ENCODE results near the gene HOXA9. TPM values are rescaled to one million over a fixed set of nuclear protein-coding genes. Genes with fewer than 3 reads are reported as not detected.

HOXA9 gene
- polyA plus RNA-seq, 3 donors: 0.55 to 1.9 (median 1.2) TPM

DNA sequence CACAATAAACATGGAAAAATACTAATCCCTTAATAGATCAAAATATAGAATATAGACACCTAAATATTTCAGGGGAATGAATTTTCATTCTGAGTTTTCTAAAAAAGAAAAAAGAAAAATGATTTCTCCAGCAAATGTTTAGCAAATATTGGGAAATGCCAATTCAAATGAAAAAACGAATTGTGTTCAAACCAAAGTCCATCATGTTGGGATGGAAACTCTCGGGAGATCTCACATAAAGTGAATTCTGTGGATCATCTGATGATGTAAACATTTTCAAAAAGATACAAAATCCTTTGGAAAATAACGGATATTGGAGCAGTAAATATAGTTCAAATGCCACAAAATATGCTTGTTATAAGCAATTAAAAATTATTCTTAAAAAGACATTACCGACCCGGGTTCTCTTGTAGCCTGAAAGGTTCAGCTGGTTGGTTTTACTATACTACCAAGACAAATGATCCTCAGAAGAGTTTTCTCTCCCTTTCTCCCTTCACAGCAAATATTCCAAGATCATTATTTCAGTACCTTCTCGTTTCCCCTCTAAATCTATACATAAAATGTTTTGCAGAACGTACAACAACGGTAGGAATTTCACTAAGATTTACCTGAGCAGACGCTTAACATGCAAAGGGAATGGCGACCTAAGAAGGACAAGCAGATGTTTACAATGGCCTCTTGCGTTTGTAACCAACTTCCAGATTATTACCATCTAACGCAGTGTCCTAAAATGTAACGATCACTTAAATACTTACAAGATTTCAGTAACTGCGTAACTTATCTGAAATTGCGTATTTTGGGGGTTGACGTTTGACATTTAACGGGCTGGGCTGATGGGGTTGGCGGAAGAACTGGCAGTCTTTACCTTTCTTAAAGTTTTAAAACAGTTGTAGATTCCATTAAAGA, 32.1 kb upstream of the HOXA9 start:
- Histone ChIP-seq H3K79me2 (ENCODE audit: insufficient read depth, low read length) (no peaks in the 10 kb centered on the region), H3K27ac (ENCODE audit: low read depth in 1 of 2, low read length in 2 of 2) (no peak overlapping the region), H2AFZ (ENCODE audit: insufficient read depth, low read depth, low read length, poor library complexity, severe bottlenecking) (no peak overlapping the region), H3K9me3 (replicated peaks in 1 of 2; ENCODE audit: control insufficient read depth in 1 of 2, insufficient read depth in 1 of 2, low read length in 2 of 2) (peaks cover 4 to 36% of the 10 kb centered on the region in 2 donors), H3K9ac (ENCODE audit: insufficient read depth, low read length, poor library complexity, severe bottlenecking) (no peak overlapping the region), H4K20me1 (ENCODE audit: insufficient read depth, low read length) (no peaks in the 10 kb centered on the region), H3K27me3 (ENCODE audit: control insufficient read depth in 2 of 2, insufficient read depth in 2 of 2, low read length in 2 of 2) (peaks cover 84 to 92% of the 10 kb centered on the region in 2 donors), H3K4me3 (replicated peaks in 1 of 3; ENCODE audit: low read depth in 2 of 3, low read length in 3 of 3) (no peak overlapping the region), H3K36me3 (replicated peaks in 1 of 2; ENCODE audit: control insufficient read depth in 1 of 2, insufficient read depth in 2 of 2, low read length in 2 of 2) (no peaks in the 10 kb centered on the region), H3K4me1 (ENCODE audit: control insufficient read depth in 1 of 2, insufficient read depth in 2 of 2, low read length in 2 of 2) (peaks cover 40 to 51% of the 10 kb centered on the region in 2 donors), H3K4me2 (replicated peaks; ENCODE audit: extremely low read depth, low read length, poor library complexity, severe bottlenecking) (no peak overlapping the region)
- Mint-ChIP-seq H3K9me3 (peaks cover 0 to 40% (median 27%) of the 10 kb centered on the region in 7 donors), H3K27me3 (ENCODE audit: low read depth in 3 of 3) (peaks cover 85 to 91% (median 87%) of the 10 kb centered on the region in 3 donors), H3K36me3 (peaks cover 11 to 20% of the 10 kb centered on the region in 2 donors), H3K4me1 (peaks cover 55% of the 10 kb centered on the region), H3K4me3 (peak overlapping the region in 1 of 2 donors; percentile 84), H3K27ac (no peak overlapping the region)
- TF ChIP-seq, protein P1, sequence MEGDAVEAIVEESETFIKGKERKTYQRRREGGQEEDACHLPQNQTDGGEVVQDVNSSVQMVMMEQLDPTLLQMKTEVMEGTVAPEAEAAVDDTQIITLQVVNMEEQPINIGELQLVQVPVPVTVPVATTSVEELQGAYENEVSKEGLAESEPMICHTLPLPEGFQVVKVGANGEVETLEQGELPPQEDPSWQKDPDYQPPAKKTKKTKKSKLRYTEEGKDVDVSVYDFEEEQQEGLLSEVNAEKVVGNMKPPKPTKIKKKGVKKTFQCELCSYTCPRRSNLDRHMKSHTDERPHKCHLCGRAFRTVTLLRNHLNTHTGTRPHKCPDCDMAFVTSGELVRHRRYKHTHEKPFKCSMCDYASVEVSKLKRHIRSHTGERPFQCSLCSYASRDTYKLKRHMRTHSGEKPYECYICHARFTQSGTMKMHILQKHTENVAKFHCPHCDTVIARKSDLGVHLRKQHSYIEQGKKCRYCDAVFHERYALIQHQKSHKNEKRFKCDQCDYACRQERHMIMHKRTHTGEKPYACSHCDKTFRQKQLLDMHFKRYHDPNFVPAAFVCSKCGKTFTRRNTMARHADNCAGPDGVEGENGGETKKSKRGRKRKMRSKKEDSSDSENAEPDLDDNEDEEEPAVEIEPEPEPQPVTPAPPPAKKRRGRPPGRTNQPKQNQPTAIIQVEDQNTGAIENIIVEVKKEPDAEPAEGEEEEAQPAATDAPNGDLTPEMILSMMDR (IDR thresholded peaks at IDR 0.05): no peak
- intact Hi-C loops (cut with micrococcal nuclease): loop anchor here (5.0 to 10.0 kb wide), 3 partner anchors 587 to 825 kb away; no protein-coding TSS in a partner anchor
- no peak for DNase-seq
- 16% methylated on average over 7 of the region's 18 CpGs for WGBS (ENCODE audit: insufficient coverage)

DNA sequence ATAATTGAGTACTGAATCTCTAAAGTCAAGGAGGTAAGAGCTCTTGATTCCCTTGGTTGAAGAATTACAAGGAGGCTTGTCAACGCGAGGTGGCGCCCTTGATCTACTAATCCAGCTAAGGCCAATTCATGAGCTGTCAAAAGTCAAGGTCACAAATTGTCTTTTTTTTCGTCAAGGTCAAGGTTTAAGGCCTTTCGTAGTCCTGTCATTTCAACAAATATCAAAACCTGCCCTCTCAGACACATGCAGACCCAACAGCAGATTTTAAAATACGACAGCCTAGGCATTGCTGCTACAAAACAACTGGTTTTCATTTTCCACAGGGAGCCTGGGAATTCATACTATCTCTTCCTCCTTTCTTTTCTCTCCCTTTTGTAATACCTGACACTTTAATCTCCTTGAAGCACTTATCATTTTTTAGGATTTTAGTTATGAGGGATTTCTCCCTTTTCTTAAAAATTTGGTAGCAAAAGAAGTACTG, 31.0 kb upstream of the HOXA9 start:
- Mint-ChIP-seq H3K27ac (no peak overlapping the region), H3K4me3 (peak overlapping the region in 1 of 2 donors; percentile 84), H3K27me3 (ENCODE audit: low read depth in 3 of 3) (peaks cover 84 to 91% (median 87%) of the 10 kb centered on the region in 3 donors), H3K36me3 (peaks cover 11 to 17% of the 10 kb centered on the region in 2 donors), H3K4me1 (peaks cover 51% of the 10 kb centered on the region), H3K9me3 (peaks cover 0 to 40% (median 24%) of the 10 kb centered on the region in 7 donors)
- intact Hi-C loops (cut with micrococcal nuclease): loop anchor here (5.0 to 10.0 kb wide), 3 partner anchors 588 to 826 kb away; no protein-coding TSS in a partner anchor
- no peak overlapping the region for H3K4me2 ChIP-seq (replicated peaks; ENCODE audit: extremely low read depth, low read length, poor library complexity, severe bottlenecking)
- H3K79me2 ChIP-seq (ENCODE audit: insufficient read depth, low read length): no peaks in the 10 kb centered on the region
- peaks cover 86 to 92% of the 10 kb centered on the region in 2 donors for H3K27me3 ChIP-seq (ENCODE audit: control insufficient read depth in 2 of 2, insufficient read depth in 2 of 2, low read length in 2 of 2)
- H3K27ac ChIP-seq (ENCODE audit: low read depth in 1 of 2, low read length in 2 of 2): no peak overlapping the region
- H3K4me1 ChIP-seq (ENCODE audit: control insufficient read depth in 1 of 2, insufficient read depth in 2 of 2, low read length in 2 of 2): peaks cover 38 to 47% of the 10 kb centered on the region in 2 donors
- no peak overlapping the region for H2AFZ ChIP-seq (ENCODE audit: insufficient read depth, low read depth, low read length, poor library complexity, severe bottlenecking)
- H3K4me3 ChIP-seq (replicated peaks in 1 of 3; ENCODE audit: low read depth in 2 of 3, low read length in 3 of 3): no peak overlapping the region
- no peaks in the 10 kb centered on the region for H4K20me1 ChIP-seq (ENCODE audit: insufficient read depth, low read length)
- TF ChIP-seq, protein P1 (IDR thresholded peaks at IDR 0.05): peak; percentile 96
- peaks cover 6 to 47% of the 10 kb centered on the region in 2 donors for H3K9me3 ChIP-seq (replicated peaks in 1 of 2; ENCODE audit: control insufficient read depth in 1 of 2, insufficient read depth in 1 of 2, low read length in 2 of 2)
- H3K9ac ChIP-seq (ENCODE audit: insufficient read depth, low read length, poor library complexity, severe bottlenecking): no peak overlapping the region
- 2% methylated on average over 6 of the region's 6 CpGs for WGBS (ENCODE audit: insufficient coverage)
- H3K36me3 ChIP-seq (replicated peaks in 1 of 2; ENCODE audit: control insufficient read depth in 1 of 2, insufficient read depth in 2 of 2, low read length in 2 of 2): no peaks in the 10 kb centered on the region
- DNase-seq: peak; percentile 58 to 77 (median 74)

All from CD14-positive monocyte (primary cell).